A549 (cell line): ENCODE data around the gene TPST1. TPM values are rescaled to one million over a fixed set of nuclear protein-coding genes. Genes with fewer than 3 reads are reported as not detected.

Experiments used
- ATAC-seq, 2 experiments: fragments of 200-7000 bp in 1 of 2; fragments of >200 bp in 1 of 2; cut with Nextera tagmentation in 1 of 2; cut with Tn5 transposase in 1 of 2; 3 replicates each; pipeline versions ENCODE4 v1.8.0 to v1.9.1; 2018 to 2020; ENCODE audit warnings: mild to moderate bottlenecking in 1 of 2, moderate library complexity in 1 of 2
- CTCF ChIA-PET: fragments of 300-600 bp; sonication (Branson Sonifier 250); formaldehyde crosslinking; extraction: SDS; loops from one replicate; lab custom pipeline; 2021; ENCODE audit warnings: antibody characterized with exemption, inconsistent platforms; lab: Yijun Ruan, JAX
- POLR2A ChIA-PET: fragments of 350-600 bp; formaldehyde crosslinking; extraction: SDS; loops from one replicate; lab custom pipeline; 2021; ENCODE audit warnings: antibody characterized with exemption, inconsistent platforms; lab: Yijun Ruan, JAX
- DNase-seq, 2 experiments: peaks; one replicate each; pipeline versions ENCODE4 v3.0.0 to v3.0.0-alpha.2; 2011 to 2016; ENCODE audit warnings: low read depth in 1 of 2, low spot score in 1 of 2
- FAIRE-seq: peaks from 2 replicates; lab custom pipeline; 2011; peaks lifted over from hg19 to GRCh38; lab: Jason Lieb, UNC
- H3K27ac ChIP-seq, 2 experiments: fragments of >200 bp; sonication (Bioruptor Twin); formaldehyde crosslinking; 3 replicates each; pipeline ENCODE4 v1.5.1; 2016 to 2017
- H3K4me1 ChIP-seq: fragments of >200 bp; sonication (Bioruptor Twin); formaldehyde crosslinking; 3 replicates; pipeline ENCODE4 v1.6.1; 2016
- H3K4me2 ChIP-seq: fragments of >200 bp; sonication (Bioruptor Twin); formaldehyde crosslinking; 3 replicates; pipeline ENCODE4 v1.6.1; 2016
- H3K4me3 ChIP-seq: fragments of >200 bp; sonication (Bioruptor Twin); formaldehyde crosslinking; 3 replicates; pipeline ENCODE4 v1.5.1; 2016
- H3K9me3 ChIP-seq: fragments of >200 bp; sonication (Bioruptor Twin); formaldehyde crosslinking; 3 replicates; pipeline ENCODE4 v1.6.1; 2016
- BCL3 ChIP-seq: fragments of >200 bp; sonication (Bioruptor Twin); formaldehyde crosslinking; IDR thresholded peaks from 3 replicates; pipeline ENCODE4 v1.6.1; 2016
- BHLHE40 ChIP-seq: IDR thresholded peaks from 2 replicates; pipeline ENCODE4 v1.6.1; 2012; ENCODE audit warnings: low read depth, low read length, inconsistent platforms
- CHD4 ChIP-seq: fragments of 200-600 bp; sonication (generic); IDR thresholded peaks from 2 replicates; pipeline ENCODE4 v1.6.1; 2016; ENCODE audit warnings: antibody characterized with exemption, mild to moderate bottlenecking, borderline replicate concordance
- CTCF ChIP-seq: fragments of >200 bp; sonication (Bioruptor Twin); formaldehyde crosslinking; IDR thresholded peaks from 3 replicates; pipeline ENCODE4 v1.5.1; 2016
- EHF ChIP-seq: fragments of 250-450 bp; sonication (Bioruptor Pico); IDR thresholded peaks from 2 replicates; pipeline ENCODE4 v1.5.0; 2020; ENCODE audit warnings: mild to moderate bottlenecking
- EP300 ChIP-seq, 2 experiments: fragments of >200 bp; sonication (Bioruptor Twin); formaldehyde crosslinking; IDR thresholded peaks; 2 replicates in 1 of 2; 3 replicates in 1 of 2; pipeline ENCODE4 v1.6.1; 2016 to 2017
- ESRRA ChIP-seq: fragments of 150-350 bp; IDR thresholded peaks from 2 replicates; pipeline ENCODE4 v1.6.1; 2014; ENCODE audit warnings: mild to moderate bottlenecking, low read length, borderline replicate concordance
- GATA3 ChIP-seq: IDR thresholded peaks from 2 replicates; pipeline ENCODE4 v1.6.1; 2012; ENCODE audit warnings: borderline replicate concordance
- HES2 ChIP-seq: fragments of >200 bp; sonication (Bioruptor Twin); formaldehyde crosslinking; IDR thresholded peaks from 2 replicates; pipeline ENCODE4 v1.6.1; 2016
- HMGXB4 ChIP-seq: fragments of 250-450 bp; sonication (Bioruptor Pico); IDR thresholded peaks from 2 replicates; pipeline ENCODE4 v1.5.0; 2021; ENCODE audit warnings: mild to moderate bottlenecking, moderate library complexity, borderline replicate concordance
- HOXB13 ChIP-seq: fragments of 250-450 bp; sonication (Bioruptor Pico); IDR thresholded peaks from 2 replicates; pipeline ENCODE4 v1.5.0; 2020; ENCODE audit warnings: low read depth, mild to moderate bottlenecking, moderate library complexity
- HOXB5 ChIP-seq: fragments of 250-450 bp; sonication (Bioruptor Pico); IDR thresholded peaks from 2 replicates; pipeline ENCODE4 v1.5.0; 2020; ENCODE audit warnings: mild to moderate bottlenecking, moderate library complexity
- JUN ChIP-seq, 2 experiments: fragments of >200 bp; sonication (Bioruptor Twin); formaldehyde crosslinking; IDR thresholded peaks; 2 replicates in 1 of 2; 3 replicates in 1 of 2; pipeline ENCODE4 v1.6.1; 2016 to 2017
- KDM1A ChIP-seq: fragments of 200-600 bp; sonication (generic); IDR thresholded peaks from 2 replicates; pipeline ENCODE4 v1.6.1; 2016; ENCODE audit warnings: low read depth, mild to moderate bottlenecking
- NPAS2 ChIP-seq: fragments of 250-450 bp; sonication (Bioruptor Pico); IDR thresholded peaks from 2 replicates; pipeline ENCODE4 v1.8.0; 2022; ENCODE audit warnings: mild to moderate bottlenecking, moderate library complexity, borderline replicate concordance
- NR3C1 ChIP-seq: fragments of >200 bp; sonication (Bioruptor Twin); formaldehyde crosslinking; IDR thresholded peaks from 3 replicates; pipeline ENCODE4 v1.6.1; 2017
- PBX3 ChIP-seq: IDR thresholded peaks from 2 replicates; pipeline ENCODE4 v1.6.1; 2012
- POLR2AphosphoS2 ChIP-seq: conservative IDR thresholded peaks from 2 replicates; pipeline ENCODE4 v1.6.1; 2012; ENCODE audit warnings: low read length, improper control_type of control experiment, inconsistent platforms
- RNF2 ChIP-seq: fragments of 200-600 bp; sonication (generic); IDR thresholded peaks from 2 replicates; pipeline ENCODE4 v1.6.1; 2016; ENCODE audit warnings: low read depth, mild to moderate bottlenecking, antibody characterized with exemption, moderate library complexity, borderline replicate concordance
- SMC3 ChIP-seq: fragments of >200 bp; sonication (Bioruptor Twin); formaldehyde crosslinking; IDR thresholded peaks from 3 replicates; pipeline ENCODE4 v1.6.1; 2018; ENCODE audit warnings: inconsistent platforms
- TFCP2L1 ChIP-seq: fragments of 250-450 bp; sonication (Bioruptor Pico); IDR thresholded peaks from 2 replicates; pipeline ENCODE4 v1.5.0; 2021; ENCODE audit warnings: mild to moderate bottlenecking
- USF2 ChIP-seq: fragments of 450-650 bp; IDR thresholded peaks from 2 replicates; pipeline ENCODE4 v1.6.1; 2014; ENCODE audit warnings: antibody characterized with exemption
- ZFP36 ChIP-seq: fragments of 450-650 bp; IDR thresholded peaks from 2 replicates; pipeline ENCODE4 v1.6.1; 2014; ENCODE audit warnings: borderline replicate concordance; ENCODE audit not compliant: partially characterized antibody
- ZSCAN20 ChIP-seq: fragments of 250-450 bp; sonication (Bioruptor Pico); IDR thresholded peaks from 2 replicates; pipeline ENCODE4 v1.8.0; 2022; ENCODE audit warnings: mild to moderate bottlenecking, moderate library complexity
- WGBS: methylation state at CpG from one replicate; pipeline ENCODE4 v1.1.6; 2017; ENCODE audit errors: missing lambda C conversion rate; 5-methylcytosine and 5-hydroxymethylcytosine counted together
- polyA plus RNA-seq, 4 experiments: library from polyadenylated mRNA; depleted of rRNA in 3 of 4; stranded (reverse); fragments of >200 nt; fragmentation: RNase III in 1 of 4; extraction: RNeasy Plus Mini Kit Qiagen cat#74134 plus additional on column Dnase treatment in 1 of 4; gene quantifications; 2 replicates in 3 of 4; 3 replicates in 1 of 4; pipeline ENCODE4 v1.2.3, GENCODE V29; 2011 to 2017

TPST1 gene
- polyA plus RNA-seq, 2 of the 4 experiments (the other 2 are of a cell fraction), result 14.6 to 20.4 TPM

- Histone ChIP-seq H3K27ac (no peak overlapping the region), H3K4me3 (no peak overlapping the region), H3K4me1 (no peaks in the 10 kb centered on the region), H3K4me2 (no peak overlapping the region), H3K9me3 (peaks cover 18% of the 10 kb centered on the region)
- TF ChIP-seq BHLHE40 (no peak), PBX3 (no peak), TFCP2L1 (no peak), NR3C1 (no peak), SMC3 (no peak), BCL3 (no peak), HES2 (no peak), HOXB13 (CRISPR knock-in tag) (no peak), EP300 (IDR thresholded peaks at IDR 0.05) (no peak)
- POLR2A ChIA-PET, result no interaction called here
- DNase-seq (no peak), FAIRE-seq (no peak), ATAC-seq (no peak)
- WGBS, result 65% methylated on average over 1 of the region's 1 CpG
- CTCF ChIA-PET, result interaction anchor here (0.7 kb wide), 1 partner anchor 65 kb away, joined by 3 read pairs; no protein-coding TSS in a partner anchor
These were observed 64.8 kb downstream of the TPST1 start for GRCh38 chr7:66269978-66270377.

- H3K9me3 ChIP-seq, result no peaks in the 10 kb centered on the region; the same call in 2 of the 3 replicates
- DNase-seq, result no peak
- CTCF ChIA-PET, result no interaction called here
- 74% methylated on average over 3 of the region's 3 CpGs for WGBS
- no peak overlapping the region for H3K27ac ChIP-seq
- H3K4me1 ChIP-seq, result no peaks in the 10 kb centered on the region
- POLR2A ChIA-PET, result no interaction called here
- FAIRE-seq, result no peak
- no peak overlapping the region for H3K4me2 ChIP-seq
- TF ChIP-seq JUN (IDR thresholded peaks at IDR 0.05) (no peak), HMGXB4 (CRISPR knock-in tag) (no peak), PBX3 (no peak), ZSCAN20 (CRISPR knock-in tag) (no peak), CTCF (no peak), CHD4 (no peak), KDM1A (no peak), ESRRA (no peak), EHF (CRISPR knock-in tag) (no peak), NPAS2 (CRISPR knock-in tag) (no peak), POLR2AphosphoS2 (no peak), TFCP2L1 (no peak), ZFP36 (no peak), RNF2 (no peak), USF2 (no peak), GATA3 (no peak), HOXB5 (no peak)
- no peak for ATAC-seq
- H3K4me3 ChIP-seq, result no peak overlapping the region
These were observed 67.2 kb downstream of the TPST1 start for GRCh38 chr7:66272321-66272720.
